K562 (cell line): ENCODE results near the gene SBNO1. TPM values are rescaled to one million over a fixed set of nuclear protein-coding genes. Genes with fewer than 3 reads are reported as not detected.

ENCODE experiments used
- ARID1B ChIP-seq: fragments of 450-650 bp; IDR thresholded peaks from 2 replicates; pipeline ENCODE4 v1.6.1; 2016; ENCODE audit warnings: antibody characterized with exemption, mild to moderate bottlenecking, inconsistent platforms
- CTBP1 ChIP-seq: fragments of 450-650 bp; IDR thresholded peaks from 2 replicates; pipeline ENCODE4 v1.6.1; 2016; ENCODE audit warnings: borderline replicate concordance
- CXXC5 ChIP-seq: fragments of 250-450 bp; sonication (Bioruptor Pico); IDR thresholded peaks from 2 replicates; pipeline ENCODE4 v1.8.0; 2022; ENCODE audit warnings: inconsistent platforms, mild to moderate bottlenecking, moderate library complexity
- E2F8 ChIP-seq: fragments of 450-650 bp; IDR thresholded peaks from 2 replicates; pipeline ENCODE4 v1.7.1; 2018; ENCODE audit warnings: mild to moderate bottlenecking, low read depth; ENCODE audit not compliant: partially characterized antibody
- FOXA3 ChIP-seq, 2 experiments: fragments of 450-650 bp in 1 of 2; sonication (generic) in 1 of 2; formaldehyde crosslinking; IDR thresholded peaks in 1 of 2; conservative IDR thresholded peaks in 1 of 2; 2 replicates each; pipeline versions ENCODE4 v1.4.0 to v1.8.0; 2020 to 2022; ENCODE audit warnings: mild to moderate bottlenecking in 2 of 2, missing genetic modification reagents in 1 of 2
- HMBOX1 ChIP-seq: sonication (generic); IDR thresholded peaks from 2 replicates; pipeline ENCODE4 v1.6.1; 2016
- LEF1 ChIP-seq: fragments of 450-650 bp; IDR thresholded peaks from 2 replicates; pipeline ENCODE4 v1.6.1; 2016; ENCODE audit warnings: mild to moderate bottlenecking
- MAFK ChIP-seq: IDR thresholded peaks from 2 replicates; pipeline ENCODE4 v1.6.1; 2011; ENCODE audit warnings: low read length, improper control_type of control experiment
- MXI1 ChIP-seq: IDR thresholded peaks from 2 replicates; pipeline ENCODE4 v1.6.1; 2011; ENCODE audit warnings: low read depth, mild to moderate bottlenecking, improper control_type of control experiment, low read length
- NCOA4 ChIP-seq: fragments of 450-650 bp; IDR thresholded peaks from 2 replicates; pipeline ENCODE4 v1.6.1; 2018; ENCODE audit warnings: mild to moderate bottlenecking; ENCODE audit not compliant: partially characterized antibody
- NCOR1 ChIP-seq: fragments of 450-650 bp; IDR thresholded peaks from 2 replicates; pipeline ENCODE4 v1.6.1; 2016; ENCODE audit warnings: mild to moderate bottlenecking, moderate library complexity
- NFE2L1 ChIP-seq: fragments of 450-650 bp; IDR thresholded peaks from 2 replicates; pipeline ENCODE4 v1.6.1; 2016; ENCODE audit warnings: missing genetic modification characterization, low read depth, mild to moderate bottlenecking, missing compliant biosample characterization, moderate library complexity, borderline replicate concordance
- NFIX ChIP-seq: fragments of 250-450 bp; sonication (Bioruptor Pico); IDR thresholded peaks from 2 replicates; pipeline ENCODE4 v1.4.0; 2020; ENCODE audit warnings: low read depth, mild to moderate bottlenecking, moderate library complexity
- NR2C1 ChIP-seq, 2 experiments: fragments of 450-650 bp; IDR thresholded peaks; 2 replicates each; pipeline ENCODE4 v1.6.1; 2017; ENCODE audit warnings: mild to moderate bottlenecking in 2 of 2, antibody characterized with exemption in 1 of 2, inconsistent platforms in 1 of 2, missing compliant biosample characterization in 1 of 2, missing genetic modification characterization in 1 of 2
- RBFOX2 ChIP-seq: fragments of 200-400 bp; formaldehyde crosslinking; IDR thresholded peaks from 2 replicates; pipeline ENCODE4 v1.6.1; 2017; ENCODE audit warnings: low read depth, mild to moderate bottlenecking, low read length, moderate library complexity
- ZNF740 ChIP-seq, 3 experiments: fragments of 200-800 bp in 1 of 3; sonication (Bioruptor generic) in 1 of 3; sonication (generic) in 1 of 3; formaldehyde crosslinking in 1 of 3; IDR thresholded peaks; 2 replicates each; pipeline versions ENCODE4 v1.6.1 to v1.8.0; 2016 to 2022; ENCODE audit warnings: mild to moderate bottlenecking in 2 of 3, missing compliant biosample characterization in 2 of 3, missing genetic modification characterization in 2 of 3, missing genetic modification reagents in 1 of 3
- polyA plus RNA-seq, 8 experiments: library from polyadenylated mRNA; depleted of rRNA in 4 of 8; stranded (reverse) in 5 of 8; unstranded in 3 of 8; fragments of >200 nt; fragmentation: Nextera tagmentation in 2 of 8; fragmentation: Illumina TruSeq in 1 of 8; extraction: Ambion mirVana in 2 of 8; extraction: Trizol in 1 of 8; gene quantifications; 2 replicates each; pipeline versions ENCODE4 v1.2.1 to v1.2.3, GENCODE V29; 2011 to 2014; ENCODE audit warnings: inconsistent platforms in 1 of 8, missing spikeins in 1 of 8
- total RNA-seq, 7 experiments: library from RNA; depleted of rRNA in 6 of 7; stranded (reverse); fragments of >200 nt in 6 of 7; fragmentation: Illumina TruSeq in 2 of 7; extraction: Trizol in 2 of 7; gene quantifications; 2 replicates each; pipeline versions ENCODE4 v1.2.1 to v1.2.3, GENCODE V29; 2011 to 2021; ENCODE audit warnings: low replicate concordance in 1 of 7
- TF ChIP-seq, protein P1 (sequence below): sonication (generic); formaldehyde crosslinking; IDR thresholded peaks from 2 replicates; pipeline ENCODE4 v1.8.1; 2022; ENCODE audit warnings: missing genetic modification reagents
- TF ChIP-seq, protein P2 (sequence below), 2 experiments: fragments of 450-650 bp in 1 of 2; sonication (generic) in 1 of 2; formaldehyde crosslinking in 1 of 2; IDR thresholded peaks in 1 of 2; conservative IDR thresholded peaks in 1 of 2; 2 replicates each; pipeline versions ENCODE4 v1.6.1 to v1.8.1; 2016 to 2023; ENCODE audit warnings: mild to moderate bottlenecking in 2 of 2, moderate library complexity in 2 of 2, inconsistent platforms in 1 of 2, missing genetic modification reagents in 1 of 2

The SBNO1 gene
- total and polyA plus RNA-seq, 9 of the 15 experiments (the other 6 are each of a cell fraction or from before 2014, with no cell fraction given), result 14.9 to 77.1 (median 35.9) TPM

DNA sequence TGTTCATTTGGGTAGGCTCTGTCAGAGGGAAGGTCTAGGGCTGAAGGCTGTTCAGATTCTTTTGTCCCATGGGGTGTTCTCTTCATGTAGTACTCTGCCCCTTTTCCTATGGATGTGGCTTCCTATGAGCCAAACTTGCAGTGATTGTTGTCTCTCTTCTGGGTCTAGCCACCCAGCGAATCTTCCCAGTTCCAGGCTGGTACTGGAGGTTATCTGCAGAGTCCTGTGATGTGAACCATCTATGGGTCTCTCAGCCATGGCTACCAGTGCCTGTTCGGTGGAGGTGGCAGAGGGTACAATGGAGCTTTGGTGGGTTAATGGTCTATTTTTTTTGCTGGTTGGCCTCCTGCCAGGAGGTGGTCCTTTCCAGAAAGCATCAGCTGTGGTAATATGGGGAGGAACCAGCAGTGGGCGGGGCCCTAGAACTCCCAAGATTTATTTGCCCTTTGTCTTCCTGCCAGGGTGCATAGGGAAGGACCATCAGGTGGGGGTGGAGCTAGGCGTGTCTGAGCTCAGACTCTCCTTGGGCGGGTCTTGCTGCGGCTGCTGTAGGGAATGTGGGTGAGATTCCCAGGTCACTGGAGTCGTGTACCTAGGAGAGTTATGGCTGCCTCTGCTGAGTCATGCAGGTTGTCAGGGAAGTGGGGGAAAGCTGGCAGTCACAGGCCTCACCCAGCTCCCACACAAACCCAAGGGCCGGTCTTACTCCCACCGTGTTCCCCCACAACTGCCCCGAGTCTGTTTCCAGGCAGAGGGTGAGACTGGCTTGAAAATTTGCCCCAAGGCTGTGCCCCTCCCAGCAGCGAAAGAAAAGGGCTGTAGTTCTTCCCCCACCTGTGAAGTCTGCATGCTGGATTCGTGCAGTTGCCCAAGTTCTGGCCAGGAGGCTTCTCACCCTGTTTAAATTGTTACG is 113.9 kb downstream of the SBNO1 start (continued):
- TF ChIP-seq ZNF740 (CRISPR knock-in tag; IDR thresholded peaks at IDR 0.05) (0 out of 2 replicates have a peak, but pooled peaks have one; percentile 14), ZNF740 (tag; IDR thresholded peaks at IDR 0.05) (no peak), ARID1B (peak; percentile 24; the same call in 1 of the 2 replicates), LEF1 (no peak), NCOR1 (no peak), CXXC5 (peak; percentile 28; the same call in 1 of the 2 replicates), E2F8 (no peak), NR2C1 (IDR thresholded peaks at IDR 0.05) (no peak), NR2C1 (tag; IDR thresholded peaks at IDR 0.05) (peak; percentile 19; the same call in 1 of the 2 replicates), NFIX (0 out of 2 replicates have a peak, but pooled peaks have one; percentile 18), CTBP1 (peak; percentile 58; the same call in 1 of the 2 replicates), FOXA3 (CRISPR knock-in tag; conservative IDR thresholded peaks at IDR 0.05 in 1 of 2, IDR thresholded peaks at IDR 0.05 in 1 of 2) (no peak), MAFK (peak; percentile 44; the same call in 1 of the 2 replicates), NCOA4 (no peak), NFE2L1 (peak; percentile 34; the same call in 1 of the 2 replicates), HMBOX1 (no peak), RBFOX2 (0 out of 2 replicates have a peak, but pooled peaks have one; percentile 21), MXI1 (no peak)
- TF ChIP-seq, protein P1, sequence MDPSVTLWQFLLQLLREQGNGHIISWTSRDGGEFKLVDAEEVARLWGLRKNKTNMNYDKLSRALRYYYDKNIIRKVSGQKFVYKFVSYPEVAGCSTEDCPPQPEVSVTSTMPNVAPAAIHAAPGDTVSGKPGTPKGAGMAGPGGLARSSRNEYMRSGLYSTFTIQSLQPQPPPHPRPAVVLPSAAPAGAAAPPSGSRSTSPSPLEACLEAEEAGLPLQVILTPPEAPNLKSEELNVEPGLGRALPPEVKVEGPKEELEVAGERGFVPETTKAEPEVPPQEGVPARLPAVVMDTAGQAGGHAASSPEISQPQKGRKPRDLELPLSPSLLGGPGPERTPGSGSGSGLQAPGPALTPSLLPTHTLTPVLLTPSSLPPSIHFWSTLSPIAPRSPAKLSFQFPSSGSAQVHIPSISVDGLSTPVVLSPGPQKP, result no peak
- TF ChIP-seq, protein P2, sequence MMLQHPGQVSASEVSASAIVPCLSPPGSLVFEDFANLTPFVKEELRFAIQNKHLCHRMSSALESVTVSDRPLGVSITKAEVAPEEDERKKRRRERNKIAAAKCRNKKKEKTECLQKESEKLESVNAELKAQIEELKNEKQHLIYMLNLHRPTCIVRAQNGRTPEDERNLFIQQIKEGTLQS (IDR thresholded peaks at IDR 0.05), result peak; percentile 36; the same call in 1 of the 2 replicates
- TF ChIP-seq, protein P2 (CRISPR knock-in tag; conservative IDR thresholded peaks at IDR 0.05), result no peak
